B cell (primary cell): ENCODE data around the gene PXMP2. TPM values are rescaled to one million over a fixed set of nuclear protein-coding genes. Genes with fewer than 3 reads are reported as not detected.

ENCODE experiments used
- ATAC-seq: fragments of 200-7000 bp; cut with Tn5 transposase; one replicate; pipeline ENCODE4 v1.10.0; 2021; ENCODE audit warnings: low read depth, mild to moderate bottlenecking, moderate number of reproducible peaks, moderate library complexity
- CTCF ChIA-PET: fragments of 350-600 bp; sonication (Branson Sonifier 250); formaldehyde crosslinking; loops from one replicate; lab custom pipeline; 2021; ENCODE audit warnings: antibody characterized with exemption, inconsistent platforms; lab: Charles Lee
- POLR2A ChIA-PET: fragments of 350-600 bp; sonication (Branson Sonifier 250); formaldehyde crosslinking; loops from one replicate; lab custom pipeline; 2021; ENCODE audit warnings: antibody characterized with exemption; lab: Charles Lee
- DNase-seq: peaks from one replicate; pipeline ENCODE4 v3.0.0; 2013
- H2AFZ ChIP-seq: 2 replicates; pipeline ENCODE4 v1.6.1; 2012; ENCODE audit warnings: mild to moderate bottlenecking, low read depth, low read length; ENCODE audit not compliant: insufficient read depth, poor library complexity, severe bottlenecking
- H3K27ac ChIP-seq, 2 donors: 1 replicate in 1 of 2; 2 replicates in 1 of 2; pipeline ENCODE4 v1.5.1; 2012 to 2013; ENCODE audit warnings: low read length in 2 of 2, mild to moderate bottlenecking in 2 of 2, moderate library complexity in 1 of 2
- H3K27me3 ChIP-seq, 4 experiments: fragments of 200-600 bp in 1 of 4; sonication (generic) in 1 of 4; replicated peaks in 1 of 4; 1 replicate in 2 of 4; 2 replicates in 2 of 4; pipeline versions ENCODE4 v1.6.1 to v1.7.0; 2013 to 2016; ENCODE audit warnings: low read length in 3 of 4, mild to moderate bottlenecking in 2 of 4, mixed read lengths in 1 of 4, moderate library complexity in 1 of 4; ENCODE audit not compliant: insufficient read depth in 4 of 4, control insufficient read depth in 3 of 4; ENCODE audit errors: control extremely low read depth in 1 of 4
- H3K36me3 ChIP-seq, 2 experiments: replicated peaks in 1 of 2; 1 replicate in 1 of 2; 2 replicates in 1 of 2; pipeline versions ENCODE4 v1.6.1 to v1.7.1; 2013; ENCODE audit warnings: low read length in 1 of 2; ENCODE audit not compliant: insufficient read depth in 2 of 2, control insufficient read depth in 1 of 2; ENCODE audit errors: control extremely low read depth in 1 of 2, extremely low read depth in 1 of 2
- H3K4me1 ChIP-seq, 2 donors: fragments of 200-600 bp in 1 of 2; sonication (generic) in 1 of 2; 1 replicate in 1 of 2; 2 replicates in 1 of 2; pipeline versions ENCODE4 v1.5.1 to v1.6.1; 2013 to 2017; ENCODE audit warnings: low read length in 2 of 2; ENCODE audit not compliant: control insufficient read depth in 2 of 2, insufficient read depth in 2 of 2
- H3K4me2 ChIP-seq: replicated peaks from 2 replicates; pipeline ENCODE3; 2012; ENCODE audit warnings: mild to moderate bottlenecking, low read depth, low read length; ENCODE audit not compliant: poor library complexity, severe bottlenecking
- H3K4me3 ChIP-seq, 5 experiments: fragments of 200-600 bp in 1 of 5; sonication (generic) in 1 of 5; 1 replicate in 3 of 5; 2 replicates in 2 of 5; pipeline versions ENCODE4 v1.5.1 to v1.7.0; 2011 to 2016; ENCODE audit warnings: low read length in 4 of 5, mild to moderate bottlenecking in 4 of 5, low read depth in 2 of 5, control low read depth in 1 of 5, moderate library complexity in 1 of 5; ENCODE audit not compliant: insufficient read depth in 1 of 5; ENCODE audit errors: control extremely low read depth in 1 of 5, extremely low read depth in 1 of 5
- H3K79me2 ChIP-seq: fragments of 200-600 bp; sonication (generic); one replicate; pipeline ENCODE4 v1.6.0; 2016; ENCODE audit warnings: low read length; ENCODE audit not compliant: control insufficient read depth, insufficient read depth
- H3K9ac ChIP-seq: fragments of 200-600 bp; sonication (generic); 2 replicates; pipeline ENCODE4 v1.6.1; 2017; ENCODE audit warnings: mild to moderate bottlenecking, low read length, moderate library complexity
- H3K9me3 ChIP-seq, 3 donors: one replicate each; pipeline versions ENCODE4 v1.6.1 to v1.7.1; 2013; ENCODE audit warnings: low read length in 2 of 3; ENCODE audit not compliant: control insufficient read depth in 2 of 3, insufficient read depth in 1 of 3; ENCODE audit errors: control extremely low read depth in 1 of 3
- H4K20me1 ChIP-seq: 2 replicates; pipeline ENCODE4 v1.6.0; 2012; ENCODE audit warnings: mild to moderate bottlenecking, low read length; ENCODE audit not compliant: insufficient read depth, control insufficient read depth, poor library complexity, severe bottlenecking
- H3K27ac Mint-ChIP-seq: one replicate; pipeline ENCODE4 v1.8.0; 2021; ENCODE audit warnings: mixed read lengths
- H3K27me3 Mint-ChIP-seq: one replicate; pipeline ENCODE4 v1.8.0; 2021; ENCODE audit warnings: mixed read lengths
- H3K4me1 Mint-ChIP-seq: one replicate; pipeline ENCODE4 v1.8.0; 2021; ENCODE audit warnings: mixed read lengths
- H3K4me3 Mint-ChIP-seq: one replicate; pipeline ENCODE4 v1.8.0; 2021; ENCODE audit warnings: mixed read lengths
- H3K9me3 Mint-ChIP-seq: one replicate; pipeline ENCODE4 v1.8.0; 2022; ENCODE audit warnings: mixed read lengths; ENCODE audit not compliant: insufficient read depth
- EZH2 ChIP-seq: IDR thresholded peaks from 2 replicates; pipeline ENCODE4 v1.6.1; 2012; ENCODE audit warnings: borderline replicate concordance, low read depth, mild to moderate bottlenecking, moderate library complexity, low read length; ENCODE audit not compliant: insufficient read depth, poor library complexity, severe bottlenecking
- WGBS: methylation state at CpG from one replicate; pipeline ENCODE4 v1.1.5; 2013; ENCODE audit warnings: missing lambda C conversion rate; ENCODE audit not compliant: insufficient coverage; 5-methylcytosine and 5-hydroxymethylcytosine counted together
- intact Hi-C: fragments of 100-400 bp; cut with micrococcal nuclease; formaldehyde crosslinking; loops from one replicate; pipeline ENCODE4 v1.10.0; 2022
- polyA plus RNA-seq: library from polyadenylated mRNA; depleted of rRNA; stranded (reverse); fragments of >200 nt; gene quantifications from 2 replicates; pipeline ENCODE4 v1.2.3, GENCODE V29; 2012
- total RNA-seq, 2 donors: library from RNA; stranded (reverse); fragments of 120-200 nt in 1 of 2; gene quantifications; 1 replicate in 1 of 2; 2 replicates in 1 of 2; pipeline versions ENCODE4 v1.2.3 to v1.2.4, GENCODE V29; 2013 to 2022
- TF ChIP-seq, protein P1 (sequence below): fragments of 200-600 bp; IDR thresholded peaks from one replicate; pipeline ENCODE4 v1.8.0; 2022; ENCODE audit warnings: antibody characterized with exemption, mild to moderate bottlenecking

Gene PXMP2
- total and polyA plus RNA-seq, 2 donors (not counting 1 experiment from before 2014, with no cell fraction given) = 4.3 to 10.2 TPM

DNA sequence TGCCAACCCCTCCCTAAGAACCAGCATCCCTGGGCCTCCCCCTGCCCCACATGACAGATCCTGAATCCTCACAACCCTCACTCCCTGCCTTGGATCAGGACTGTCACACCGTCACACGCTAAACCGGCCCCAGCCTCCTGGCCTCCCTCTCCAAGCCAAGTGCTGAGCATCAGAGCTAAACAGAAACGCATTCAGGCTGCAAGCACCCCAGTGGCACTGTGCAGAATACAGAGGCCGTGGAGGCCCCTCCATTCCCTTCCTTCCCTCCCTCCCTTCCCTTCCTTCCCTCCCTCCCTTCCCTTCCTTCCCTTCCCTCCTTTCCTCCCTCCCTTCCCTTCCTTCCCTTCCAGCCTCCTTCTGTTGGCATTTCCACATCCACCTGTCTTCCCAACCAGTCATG is 12.8 kb upstream of the PXMP2 start:
- CTCF ChIA-PET = no interaction called here

GRCh38 chr12:132675757-132676432 is 11.5 kb upstream of the PXMP2 start:
- no peak for ATAC-seq
- Histone ChIP-seq H4K20me1 (no peaks in the 10 kb centered on the region), H3K4me3 (no peak overlapping the region), H3K27me3 (no peaks in the 10 kb centered on the region), H3K79me2 (peaks cover 5% of the 10 kb centered on the region), H2AFZ (no peak overlapping the region), H3K4me1 (no peaks in the 10 kb centered on the region), H3K36me3 (peaks cover 0 to 43% of the 10 kb centered on the region in 2 experiments), H3K4me2 (no peak overlapping the region), H3K27ac (no peak overlapping the region), H3K9me3 (no peaks in the 10 kb centered on the region), H3K9ac (no peak overlapping the region)
- no peaks in the 10 kb centered on the region for H3K9me3 Mint-ChIP-seq
- POLR2A ChIA-PET = interaction anchor here (0.7 kb wide), 1 partner anchor 66 kb away, joined by 3 read pairs; no protein-coding TSS in a partner anchor
- CTCF ChIA-PET = no interaction called here
- no peak for DNase-seq
- no peak overlapping the region for H3K4me3 Mint-ChIP-seq
- WGBS = 99% methylated on average over 8 of the region's 14 CpGs
- H3K27me3 Mint-ChIP-seq = no peaks in the 10 kb centered on the region
- no peak for TF ChIP-seq EZH2
- TF ChIP-seq, protein P1, sequence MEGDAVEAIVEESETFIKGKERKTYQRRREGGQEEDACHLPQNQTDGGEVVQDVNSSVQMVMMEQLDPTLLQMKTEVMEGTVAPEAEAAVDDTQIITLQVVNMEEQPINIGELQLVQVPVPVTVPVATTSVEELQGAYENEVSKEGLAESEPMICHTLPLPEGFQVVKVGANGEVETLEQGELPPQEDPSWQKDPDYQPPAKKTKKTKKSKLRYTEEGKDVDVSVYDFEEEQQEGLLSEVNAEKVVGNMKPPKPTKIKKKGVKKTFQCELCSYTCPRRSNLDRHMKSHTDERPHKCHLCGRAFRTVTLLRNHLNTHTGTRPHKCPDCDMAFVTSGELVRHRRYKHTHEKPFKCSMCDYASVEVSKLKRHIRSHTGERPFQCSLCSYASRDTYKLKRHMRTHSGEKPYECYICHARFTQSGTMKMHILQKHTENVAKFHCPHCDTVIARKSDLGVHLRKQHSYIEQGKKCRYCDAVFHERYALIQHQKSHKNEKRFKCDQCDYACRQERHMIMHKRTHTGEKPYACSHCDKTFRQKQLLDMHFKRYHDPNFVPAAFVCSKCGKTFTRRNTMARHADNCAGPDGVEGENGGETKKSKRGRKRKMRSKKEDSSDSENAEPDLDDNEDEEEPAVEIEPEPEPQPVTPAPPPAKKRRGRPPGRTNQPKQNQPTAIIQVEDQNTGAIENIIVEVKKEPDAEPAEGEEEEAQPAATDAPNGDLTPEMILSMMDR = no peak
- intact Hi-C loops = no loop called here
- no peaks in the 10 kb centered on the region for H3K4me1 Mint-ChIP-seq
- H3K27ac Mint-ChIP-seq = no peak overlapping the region

More for the DNA sequence above, 12.8 kb upstream of the PXMP2 start:
- Histone ChIP-seq H3K9ac (no peak overlapping the region), H3K36me3 (peaks cover 0 to 43% of the 10 kb centered on the region in 2 experiments), H3K4me2 (no peak overlapping the region), H3K4me3 (no peak overlapping the region), H3K79me2 (no peaks in the 10 kb centered on the region), H2AFZ (no peak overlapping the region), H3K27ac (no peak overlapping the region), H3K27me3 (no peaks in the 10 kb centered on the region), H3K4me1 (no peaks in the 10 kb centered on the region), H4K20me1 (no peaks in the 10 kb centered on the region), H3K9me3 (no peaks in the 10 kb centered on the region)
- DNase-seq = no peak
- POLR2A ChIA-PET = no interaction called here
- H3K4me1 Mint-ChIP-seq = no peaks in the 10 kb centered on the region
- 93% methylated on average over 3 of the region's 5 CpGs for WGBS
- H3K27ac Mint-ChIP-seq = no peak overlapping the region
- H3K27me3 Mint-ChIP-seq = no peaks in the 10 kb centered on the region
- ATAC-seq = no peak
- H3K9me3 Mint-ChIP-seq = no peaks in the 10 kb centered on the region
- intact Hi-C loops = no loop called here
- no peak overlapping the region for H3K4me3 Mint-ChIP-seq
- TF ChIP-seq EZH2 = no peak
- TF ChIP-seq, protein P1 = no peak
